GM18907 (cell line): ENCODE results near the gene RAB43.

Experiments
- ATAC-seq: cut with Tn5 transposase; IDR thresholded peaks from one replicate; pipeline ENCODE4 v1.9.1; 2021; ENCODE audit warnings: mild to moderate bottlenecking, moderate library complexity; ENCODE audit not compliant: unreplicated experiment

RAB43 gene

DNA sequence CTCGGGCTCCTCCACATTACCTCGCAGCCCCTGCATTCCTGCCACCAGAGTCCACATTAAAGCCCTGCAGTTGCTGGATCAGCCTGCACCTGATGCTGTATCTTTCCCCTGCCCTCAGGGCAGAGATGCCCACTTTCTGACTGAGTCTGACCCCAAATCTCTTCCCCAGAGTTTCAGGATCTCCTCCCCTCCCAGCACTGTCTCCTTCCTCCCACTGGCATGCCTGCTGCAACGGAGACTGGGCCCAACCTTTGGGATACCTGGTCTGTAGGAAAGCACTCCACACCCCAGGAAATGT lies 81.6 kb downstream of the RAB43 start:
- no peak for ATAC-seq

DNA sequence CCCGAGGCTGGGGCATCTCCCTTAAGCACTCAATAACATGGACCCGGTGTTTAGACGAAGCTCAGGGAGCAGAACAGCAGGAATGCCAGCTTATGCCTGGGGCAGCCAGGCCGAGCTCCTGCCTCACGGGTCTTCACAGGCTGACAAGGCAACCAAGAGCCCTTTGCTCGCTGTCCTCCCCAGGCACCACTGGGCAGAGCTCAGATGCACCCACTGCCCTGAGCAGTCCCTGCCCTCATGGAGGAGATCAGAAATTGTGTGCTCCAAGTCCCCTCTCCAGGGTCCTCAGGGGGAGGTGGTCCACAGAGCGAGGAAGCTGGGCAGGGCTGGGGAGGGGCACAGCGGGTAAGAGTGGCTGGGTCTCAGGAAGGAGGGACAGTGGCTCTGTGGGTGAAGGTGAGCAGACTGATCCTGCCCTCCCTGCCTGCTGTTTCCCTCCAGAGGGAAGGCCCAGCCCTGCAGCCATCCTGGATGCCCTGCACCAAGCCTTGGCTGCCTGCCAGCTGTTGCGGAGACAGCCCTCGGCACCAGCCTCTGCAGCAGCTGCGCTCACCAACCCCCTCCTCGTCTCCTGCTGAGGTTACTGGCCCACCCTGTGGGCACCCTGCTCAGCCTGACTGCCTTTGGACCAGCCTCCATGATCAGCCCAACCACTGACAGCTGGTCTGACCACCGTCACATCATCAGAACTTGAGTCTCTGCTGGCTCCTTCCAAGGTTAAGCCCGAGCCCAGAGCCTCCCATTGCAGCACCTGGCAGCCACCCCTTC lies 82.1 kb downstream of the RAB43 start:
- no peak for ATAC-seq

DNA sequence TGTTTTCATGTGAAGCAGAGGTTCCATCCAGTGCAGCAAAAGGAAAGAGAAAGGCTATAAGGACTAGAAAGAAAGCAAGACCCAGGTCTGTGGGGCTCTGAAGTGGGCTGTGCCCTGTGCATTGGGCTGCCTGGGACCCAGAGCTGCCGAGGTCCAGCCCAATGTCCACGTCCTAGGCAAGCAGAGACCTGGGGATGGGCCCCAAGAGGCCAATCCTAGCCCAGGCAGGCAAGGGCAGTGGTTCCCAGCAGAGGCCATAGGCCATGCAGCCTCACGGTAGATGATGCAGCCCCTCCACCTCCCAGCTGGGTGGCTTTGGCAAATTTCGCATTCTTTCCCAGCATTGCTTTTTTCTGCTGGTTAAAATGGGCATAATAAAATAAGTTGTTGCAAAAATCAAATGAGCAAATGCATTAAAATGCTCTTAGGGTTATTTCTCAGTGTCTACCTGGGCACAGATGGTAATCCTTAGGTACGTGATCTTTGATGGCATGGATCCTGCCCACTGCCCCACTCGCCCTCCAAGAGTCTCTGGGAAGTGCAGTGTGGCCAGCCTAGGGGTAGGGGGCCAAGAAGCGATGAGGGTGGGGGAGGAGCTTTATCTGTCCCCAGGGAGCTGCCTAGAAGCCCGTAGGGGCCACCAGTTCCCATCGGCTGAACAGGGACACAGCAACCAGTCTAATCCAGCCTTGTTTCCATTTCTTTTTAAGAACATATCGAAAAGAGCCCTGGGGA lies 83.3 kb downstream of the RAB43 start:
- no peak for ATAC-seq
